IMR-90 (cell line): Measurements from ENCODE around the gene PIGZ. TPM values are rescaled to one million over a fixed set of nuclear protein-coding genes. Genes with fewer than 3 reads are reported as not detected.

ENCODE experiments used
- ATAC-seq: fragments of 200-7000 bp; cut with Tn5 transposase; 2 replicates; pipeline ENCODE4 v1.9.1; 2020; ENCODE audit warnings: low read depth, mild to moderate bottlenecking, moderate library complexity
- BruUV-seq: library from RNA; stranded (reverse); fragments of 400-500 nt; replicated peaks from 2 replicates; lab custom pipeline; 2021; lab: Mats Ljungman, UMichigan
- CTCF ChIA-PET: fragments of 300-600 bp; formaldehyde crosslinking; extraction: SDS; loops from one replicate; lab custom pipeline; 2021; ENCODE audit warnings: antibody characterized with exemption; lab: Yijun Ruan, JAX
- POLR2A ChIA-PET: fragments of 300-600 bp; sonication (Branson Sonifier 250); formaldehyde crosslinking; loops from one replicate; lab custom pipeline; 2022; ENCODE audit warnings: antibody characterized with exemption; ENCODE audit not compliant: unreplicated experiment; lab: Charles Lee
- DNase-seq: peaks from one replicate; pipeline ENCODE4 v3.0.0; 2013
- H2AFZ ChIP-seq: replicated peaks from 2 replicates; pipeline ENCODE3; 2013; ENCODE audit warnings: low read length, mild to moderate bottlenecking; ENCODE audit not compliant: poor library complexity
- H2AK5ac ChIP-seq: 2 replicates; pipeline ENCODE4 v1.6.1; 2013; ENCODE audit warnings: low read depth, low read length, inconsistent platforms
- H2AK9ac ChIP-seq: replicated peaks from 2 replicates; pipeline ENCODE3; 2013; ENCODE audit warnings: mild to moderate bottlenecking, low read depth, low read length, moderate library complexity; ENCODE audit not compliant: poor library complexity
- H2BK120ac ChIP-seq: 2 replicates; pipeline ENCODE4 v1.6.1; 2013; ENCODE audit warnings: low read depth, low read length, inconsistent platforms
- H2BK15ac ChIP-seq: 3 replicates; pipeline ENCODE4 v1.6.1; 2013; ENCODE audit warnings: low read depth, low read length, inconsistent platforms
- H2BK20ac ChIP-seq: 2 replicates; pipeline ENCODE4 v1.6.1; 2013; ENCODE audit warnings: low read depth, mild to moderate bottlenecking, inconsistent platforms, low read length, moderate library complexity
- H2BK5ac ChIP-seq: 2 replicates; pipeline ENCODE4 v1.6.1; 2013; ENCODE audit warnings: mild to moderate bottlenecking, low read depth, low read length, inconsistent platforms; ENCODE audit not compliant: poor library complexity, severe bottlenecking
- H3K14ac ChIP-seq: replicated peaks from 2 replicates; pipeline ENCODE4 v1.6.1; 2013; ENCODE audit warnings: low read depth, low read length, inconsistent platforms
- H3K18ac ChIP-seq: 2 replicates; pipeline ENCODE4 v1.6.1; 2013; ENCODE audit warnings: low read depth, low read length, control low read depth
- H3K23ac ChIP-seq: 2 replicates; pipeline ENCODE4 v1.6.1; 2013; ENCODE audit warnings: low read depth, low read length, inconsistent platforms
- H3K27ac ChIP-seq: 2 replicates; pipeline ENCODE4 v1.5.1; 2013; ENCODE audit warnings: mild to moderate bottlenecking, control low read depth, low read length; ENCODE audit not compliant: insufficient read depth
- H3K27me3 ChIP-seq: 2 replicates; pipeline ENCODE4 v1.6.1; 2013; ENCODE audit warnings: low read length; ENCODE audit not compliant: control insufficient read depth, insufficient read depth
- H3K36me3 ChIP-seq: 2 replicates; pipeline ENCODE4 v1.6.1; 2013; ENCODE audit warnings: low read length, mixed read lengths; ENCODE audit not compliant: control insufficient read depth, insufficient read depth
- H3K4ac ChIP-seq: 2 replicates; pipeline ENCODE4 v1.6.1; 2013; ENCODE audit warnings: low read depth, low read length, inconsistent platforms
- H3K4me1 ChIP-seq: 2 replicates; pipeline ENCODE4 v1.6.1; 2013; ENCODE audit warnings: low read length, mixed read lengths; ENCODE audit not compliant: control insufficient read depth, insufficient read depth
- H3K4me2 ChIP-seq: 2 replicates; pipeline ENCODE4 v1.6.1; 2013; ENCODE audit warnings: low read depth, mild to moderate bottlenecking, control low read depth, low read length, moderate library complexity
- H3K4me3 ChIP-seq: 2 replicates; pipeline ENCODE4 v1.5.1; 2013; ENCODE audit warnings: low read depth, mild to moderate bottlenecking, control low read depth, low read length, moderate library complexity; ENCODE audit not compliant: insufficient read depth
- H3K56ac ChIP-seq: 2 replicates; pipeline ENCODE4 v1.6.1; 2013; ENCODE audit warnings: low read length, inconsistent platforms; ENCODE audit not compliant: insufficient read depth; ENCODE audit errors: extremely low read depth
- H3K79me1 ChIP-seq, 2 experiments: 2 replicates each; pipeline ENCODE4 v1.6.1; 2013; ENCODE audit warnings: low read length in 2 of 2, inconsistent platforms in 1 of 2, low read depth in 1 of 2
- H3K9ac ChIP-seq: 2 replicates; pipeline ENCODE4 v1.6.1; 2013; ENCODE audit warnings: low read depth, low read length, control low read depth
- H3K9me1 ChIP-seq: 2 replicates; pipeline ENCODE4 v1.6.1; 2013; ENCODE audit warnings: low read length, inconsistent platforms; ENCODE audit not compliant: insufficient read depth
- H3K9me3 ChIP-seq: 2 replicates; pipeline ENCODE4 v1.6.1; 2013; ENCODE audit warnings: low read length; ENCODE audit not compliant: control insufficient read depth, insufficient read depth
- H4K20me1 ChIP-seq: 2 replicates; pipeline ENCODE4 v1.6.1; 2013; ENCODE audit warnings: low read length, inconsistent platforms; ENCODE audit not compliant: insufficient read depth
- H4K5ac ChIP-seq: 2 replicates; pipeline ENCODE4 v1.6.1; 2013; ENCODE audit warnings: mild to moderate bottlenecking, low read depth, low read length, control low read depth
- H4K8ac ChIP-seq, 2 experiments: 2 replicates each; pipeline ENCODE4 v1.6.1; 2013; ENCODE audit warnings: low read depth in 2 of 2, low read length in 2 of 2, control low read depth in 1 of 2, inconsistent platforms in 1 of 2
- H4K91ac ChIP-seq: 2 replicates; pipeline ENCODE4 v1.6.1; 2013; ENCODE audit warnings: low read depth, low read length, inconsistent platforms; ENCODE audit not compliant: insufficient read depth
- BHLHE40 ChIP-seq: fragments of 150-350 bp; IDR thresholded peaks from 2 replicates; pipeline ENCODE4 v1.6.1; 2016; ENCODE audit warnings: mild to moderate bottlenecking, low read depth, low read length
- CHD1 ChIP-seq: IDR thresholded peaks from 2 replicates; pipeline ENCODE4 v1.6.1; 2012; ENCODE audit warnings: low read depth, low read length, improper control_type of control experiment
- MAZ ChIP-seq: IDR thresholded peaks from 2 replicates; pipeline ENCODE4 v1.6.1; 2012; ENCODE audit warnings: low read depth, mild to moderate bottlenecking, low read length, improper control_type of control experiment, moderate library complexity, borderline replicate concordance
- WGBS, 2 experiments: methylation state at CpG; one replicate each; pipeline versions ENCODE4 v1.1.5 to v1.1.7; 2013; ENCODE audit warnings: missing lambda C conversion rate in 2 of 2; ENCODE audit not compliant: insufficient read length in 1 of 2; ENCODE audit errors: extremely low coverage in 2 of 2; 5-methylcytosine and 5-hydroxymethylcytosine counted together
- dilution Hi-C: fragments of 300-500 bp; cut with HindIII; formaldehyde crosslinking; loops from one replicate; pipeline ENCODE4 v1.14.3; 2018; ENCODE audit warnings: low sequenced_read_pairs; ENCODE audit not compliant: unreplicated experiment
- in situ Hi-C: fragments of 300-500 bp; cut with MboI; formaldehyde crosslinking; loops from 3 replicates; pipeline ENCODE4 v1.14.3; 2019; ENCODE audit warnings: low sequenced_read_pairs, inconsistent platforms, mixed read lengths
- intact Hi-C: fragments of 100-400 bp; cut with micrococcal nuclease; formaldehyde crosslinking; loops from 2 replicates; pipeline ENCODE4 v1.10.0; 2022
- polyA plus RNA-seq, 3 experiments: library from polyadenylated mRNA; depleted of rRNA; stranded (reverse); fragments of >200 nt; gene quantifications; 2 replicates each; pipeline ENCODE4 v1.2.3, GENCODE V29; 2012; ENCODE audit warnings: low replicate concordance in 1 of 3
- total RNA-seq: library from RNA; depleted of rRNA; stranded (reverse); fragments of >200 nt; gene quantifications from 2 replicates; pipeline ENCODE4 v1.2.3, GENCODE V29; 2012

PIGZ gene
- total and polyA plus RNA-seq, 2 of the 4 experiments (the other 2 are of a cell fraction) = 0.18 to 0.86 TPM

DNA sequence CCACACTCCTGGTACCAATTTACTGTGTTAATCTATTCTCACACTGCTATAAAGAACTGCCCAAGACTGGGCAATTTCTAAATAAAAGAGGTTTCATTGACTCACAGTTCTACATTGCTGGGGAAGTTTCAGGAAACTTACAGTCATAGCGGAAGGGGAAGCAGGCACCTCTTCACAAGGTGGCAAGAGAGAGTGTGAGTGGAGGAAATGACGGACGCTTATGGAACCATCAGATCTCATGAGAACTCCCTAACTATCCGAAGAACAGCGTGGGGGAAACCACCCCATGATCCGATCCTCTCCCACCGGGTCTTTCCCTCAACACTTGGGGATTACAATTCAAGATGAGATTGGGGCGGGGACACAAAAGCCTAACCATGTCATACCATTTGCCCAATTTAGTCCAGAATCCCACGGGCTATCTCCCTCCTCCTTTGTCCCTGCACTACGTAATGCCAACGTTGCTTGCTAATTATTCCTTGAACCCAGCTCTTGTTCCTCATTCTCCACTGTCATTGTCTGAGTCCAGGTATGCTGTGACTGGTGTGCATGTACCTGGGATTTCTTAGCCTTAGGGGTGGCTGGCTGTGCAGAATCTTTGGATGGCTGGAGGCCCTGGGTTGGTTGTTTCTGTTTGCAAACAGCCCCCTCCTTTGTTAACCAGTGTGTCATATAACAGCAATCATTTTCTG lies 3.4 kb downstream of the PIGZ start:
- dilution Hi-C loops = no loop called here
- no TSS peak for BruUV-seq
- Histone ChIP-seq H3K9me1 (no peaks in the 10 kb centered on the region), H3K36me3 (no peaks in the 10 kb centered on the region), H3K4me3 (no peak overlapping the region), H2AK9ac (no peak overlapping the region), H3K18ac (no peak overlapping the region), H3K4me2 (no peak overlapping the region), H4K8ac (no peak overlapping the region), H4K91ac (no peak overlapping the region), H3K27ac (no peak overlapping the region), H3K79me1 (no peaks in the 10 kb centered on the region), H3K23ac (no peak overlapping the region), H3K9ac (no peak overlapping the region), H2AK5ac (no peak overlapping the region), H3K27me3 (peaks cover 47% of the 10 kb centered on the region), H2AFZ (no peak overlapping the region), H2BK120ac (no peak overlapping the region), H2BK20ac (no peak overlapping the region), H2BK5ac (no peak overlapping the region), H4K20me1 (no peaks in the 10 kb centered on the region), H3K9me3 (no peaks in the 10 kb centered on the region), H3K4me1 (peaks cover 4% of the 10 kb centered on the region), H2BK15ac (no peak overlapping the region), H4K5ac (no peak overlapping the region), H3K56ac (no peak overlapping the region), H3K4ac (no peak overlapping the region), H3K14ac (no peak overlapping the region)
- no peak for TF ChIP-seq MAZ
- no peak for TF ChIP-seq BHLHE40
- TF ChIP-seq CHD1 = no peak
- POLR2A ChIA-PET = no interaction called here
- 80% methylated on average over 4 of the region's 11 CpGs; no CpG with 5 or more reads in 1 of the 2 experiments for WGBS, 2 experiments
- CTCF ChIA-PET = no interaction called here
- ATAC-seq = no peak
- no peak for DNase-seq
- in situ Hi-C loops = loop anchor here (25.0 kb wide), 1 partner anchor 353 kb away; no protein-coding TSS in a partner anchor
- intact Hi-C loops = no loop called here
